Measurements from ENCODE around the gene GLI2. TPM values are rescaled to one million over a fixed set of nuclear protein-coding genes. Genes with fewer than 3 reads are reported as not detected.

GLI2 gene
- 16.6 to 26.1 TPM (median 24.1 TPM) in 5 replicates for total RNA-seq (2022; extraction: Qiagen RNA extraction)

GRCh38 chr2:120735746-120736170 is at the start of gene GLI2:
Gene GLI2, plus strand, starts transcription at chr2:120735868. Its CDS starts 61,453 bp downstream, at chr2:120797321.

All from A549 treated with Mapracorat at 1 μM for 4 hours (cell line).